Activated CD4-positive, alpha-beta T cell treated with anti-CD3 and anti-CD28 coated beads, Interleukin-2, amount 10 ng/mL, durations not matched to agents 24 days and 14 days (primary cell): ENCODE data around the gene CALY. TPM values are rescaled to one million over a fixed set of nuclear protein-coding genes. Genes with fewer than 3 reads are reported as not detected.

ENCODE experiments used
- DNase-seq: peaks from one replicate; pipeline ENCODE4 v3.0.0; 2022
- H3K27ac Mint-ChIP-seq: one replicate; pipeline ENCODE4 v1.8.0; 2022; ENCODE audit warnings: mild to moderate bottlenecking, mixed read lengths
- H3K27me3 Mint-ChIP-seq: one replicate; pipeline ENCODE4 v1.8.0; 2022; ENCODE audit warnings: mixed read lengths
- H3K36me3 Mint-ChIP-seq: one replicate; pipeline ENCODE4 v1.8.0; 2022; ENCODE audit warnings: low read depth, mild to moderate bottlenecking, mixed read lengths
- H3K4me1 Mint-ChIP-seq: one replicate; pipeline ENCODE4 v1.8.0; 2021; ENCODE audit warnings: mixed read lengths
- H3K4me3 Mint-ChIP-seq: one replicate; pipeline ENCODE4 v1.8.0; 2022; ENCODE audit warnings: mild to moderate bottlenecking, moderate library complexity, mixed read lengths
- H3K9me3 Mint-ChIP-seq: one replicate; pipeline ENCODE4 v1.8.0; 2021; ENCODE audit warnings: mixed read lengths
- intact Hi-C: fragments of 100-400 bp; cut with micrococcal nuclease; formaldehyde crosslinking; loops from one replicate; pipeline ENCODE4 v1.15.1; 2023
- total RNA-seq: library from RNA; stranded (reverse); gene quantifications from 2 replicates; pipeline ENCODE4 v1.2.3, GENCODE V29; 2022

CALY gene
- total RNA-seq, 1 donor from 2014 or later, result not detected

DNA sequence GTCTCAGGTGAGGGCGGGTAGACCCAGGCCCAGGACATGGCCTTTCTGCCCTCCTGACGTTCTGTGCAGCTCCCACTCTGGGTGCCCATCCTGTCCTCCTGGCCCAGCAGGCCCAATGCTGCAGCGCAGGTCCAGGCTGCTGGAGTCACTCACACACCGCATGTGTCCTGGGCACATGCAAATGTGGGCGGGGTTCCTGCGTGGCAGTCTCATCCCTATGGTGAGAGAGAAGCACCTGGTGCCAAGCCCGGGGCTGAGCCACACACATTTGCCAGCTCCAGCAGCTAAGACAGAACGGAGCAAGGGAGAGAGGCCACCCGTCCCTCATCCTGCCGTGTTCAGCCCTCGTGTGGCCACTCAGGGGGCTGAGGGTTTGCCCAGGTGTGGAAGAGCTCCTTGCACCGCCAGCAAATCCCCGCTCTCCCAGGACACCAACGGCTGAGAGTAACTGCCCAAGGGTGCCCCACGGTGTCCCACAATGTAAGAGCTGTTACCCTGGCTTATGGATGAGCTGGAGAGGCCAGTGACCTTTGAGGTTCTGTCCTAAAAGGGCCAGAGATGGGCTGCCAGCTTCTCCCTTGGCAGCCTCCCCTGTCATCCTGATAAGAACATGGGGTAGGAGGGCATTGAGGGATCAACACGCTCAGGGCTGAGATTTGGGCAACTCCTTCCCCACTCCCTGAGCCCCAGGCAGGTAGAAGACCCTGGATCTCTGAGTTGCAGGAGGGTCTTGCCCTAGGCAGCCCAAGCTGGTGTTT is 16.7 kb upstream of the CALY start:
- Mint-ChIP-seq H3K4me1 (no peaks in the 10 kb centered on the region), H3K4me3 (no peak overlapping the region)

DNA sequence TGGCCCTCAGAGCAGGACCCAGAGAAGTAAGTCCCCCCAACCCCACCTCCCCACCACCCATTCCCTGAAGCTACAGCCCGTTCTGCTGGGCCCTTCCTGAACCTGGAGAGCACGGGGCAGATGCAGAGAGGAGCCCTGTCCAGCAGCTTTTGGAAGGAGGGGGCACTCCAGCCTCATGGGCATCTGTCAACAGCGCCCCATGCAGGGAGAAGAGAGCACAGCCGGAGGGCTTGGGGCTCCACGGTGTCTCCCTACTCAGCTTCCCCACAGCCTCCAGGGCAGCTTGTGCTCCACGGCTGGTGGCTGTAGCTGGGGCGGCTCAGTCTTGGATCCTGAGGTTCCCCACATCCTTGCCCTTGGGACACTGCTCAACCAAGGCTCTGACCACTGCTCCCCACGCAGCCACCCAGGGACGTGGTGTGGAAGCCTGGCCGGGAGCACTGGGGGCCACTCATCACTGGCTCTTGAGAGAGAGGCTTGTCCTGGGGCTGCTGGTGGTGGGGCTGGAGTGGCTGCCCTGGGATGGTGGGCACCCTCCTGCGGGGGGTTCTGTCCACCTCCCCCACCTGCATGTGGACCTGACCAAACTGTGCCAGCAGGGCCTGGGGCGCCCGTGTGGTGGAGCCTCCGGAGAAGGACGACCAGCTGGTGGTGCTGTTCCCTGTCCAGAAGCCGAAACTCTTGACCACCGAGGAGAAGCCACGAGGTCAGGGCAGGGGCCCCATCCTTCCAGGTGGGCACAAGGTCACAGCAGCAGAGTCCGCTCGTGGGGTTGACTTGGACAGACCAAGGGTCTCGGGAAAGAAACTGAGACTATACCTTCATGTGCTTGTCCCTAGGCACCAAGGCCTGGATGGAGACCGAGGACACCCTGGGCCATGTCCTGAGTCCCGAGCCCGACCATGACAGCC is 15.0 kb upstream of the CALY start:
- intact Hi-C loops, result no loop called here
- Mint-ChIP-seq H3K27me3 (no peaks in the 10 kb centered on the region), H3K4me1 (no peaks in the 10 kb centered on the region), H3K9me3 (no peaks in the 10 kb centered on the region), H3K4me3 (no peak overlapping the region), H3K36me3 (peaks cover 3% of the 10 kb centered on the region), H3K27ac (no peak overlapping the region)
- no peak for DNase-seq

More for the DNA sequence above, 16.7 kb upstream of the CALY start:
- intact Hi-C loops, result no loop called here
- no peaks in the 10 kb centered on the region for H3K9me3 Mint-ChIP-seq
- DNase-seq, result no peak
- peaks cover 3% of the 10 kb centered on the region for H3K36me3 Mint-ChIP-seq
- no peak overlapping the region for H3K27ac Mint-ChIP-seq
- H3K27me3 Mint-ChIP-seq, result no peaks in the 10 kb centered on the region

DNA sequence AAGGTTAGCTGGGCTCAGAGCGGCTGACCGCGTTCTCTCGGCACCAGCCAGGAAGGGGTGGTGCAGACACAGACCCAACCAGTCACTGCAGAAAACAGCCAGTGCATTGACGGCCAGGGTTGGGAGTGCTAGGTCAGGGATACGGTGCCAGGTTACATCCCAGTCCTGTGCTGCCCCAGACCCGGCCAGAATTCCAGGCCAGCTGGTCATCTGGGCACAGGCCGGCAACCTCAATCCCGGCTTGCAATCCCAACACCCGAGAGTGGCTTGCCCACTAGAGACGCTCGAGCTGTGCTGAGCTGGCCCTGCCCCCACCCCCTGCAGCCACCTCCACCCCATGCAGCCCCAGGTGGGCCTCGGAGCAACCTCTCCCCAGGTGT is 14.2 kb upstream of the CALY start:
- Mint-ChIP-seq H3K4me3 (no peak overlapping the region), H3K4me1 (no peaks in the 10 kb centered on the region), H3K27ac (no peak overlapping the region), H3K9me3 (no peaks in the 10 kb centered on the region), H3K27me3 (no peaks in the 10 kb centered on the region), H3K36me3 (no peaks in the 10 kb centered on the region)
- no peak for DNase-seq
- intact Hi-C loops, result no loop called here

DNA sequence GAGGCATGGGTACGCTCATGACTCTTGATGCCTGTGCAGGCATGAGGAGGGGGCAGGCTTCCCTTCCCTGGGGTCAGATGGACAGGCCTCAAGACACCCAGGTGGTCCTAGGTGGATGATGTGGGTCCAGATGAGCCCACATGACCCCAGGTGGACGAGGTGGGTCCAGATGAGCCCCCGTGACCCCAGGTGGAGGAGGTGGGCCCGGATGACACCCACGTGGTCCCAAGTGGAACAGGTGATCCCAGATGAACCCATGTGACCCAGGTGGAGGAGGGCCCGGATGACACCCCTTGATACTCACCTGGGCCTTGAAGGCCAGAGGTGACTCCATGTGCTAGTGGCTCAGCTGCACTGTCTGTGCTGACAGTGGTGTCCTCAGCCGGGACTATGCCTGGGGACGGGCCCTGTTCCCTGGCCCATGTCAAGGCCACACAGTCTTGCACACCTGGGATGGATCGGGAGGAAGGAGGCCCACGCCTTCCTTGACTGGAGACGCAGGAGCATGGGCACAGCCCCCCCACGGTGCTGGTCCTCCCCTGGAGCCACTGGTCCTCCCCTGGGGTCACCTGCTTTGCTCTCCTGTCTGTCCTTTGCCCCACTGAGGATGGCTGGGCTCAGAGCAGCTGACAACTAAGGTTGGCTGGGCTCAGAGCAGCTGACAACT is 13.7 kb upstream of the CALY start:
- H3K4me1 Mint-ChIP-seq, result no peaks in the 10 kb centered on the region
- no peak for DNase-seq
- intact Hi-C loops, result no loop called here
- peaks cover 4% of the 10 kb centered on the region for H3K27me3 Mint-ChIP-seq
- no peaks in the 10 kb centered on the region for H3K36me3 Mint-ChIP-seq
- no peak overlapping the region for H3K27ac Mint-ChIP-seq
- no peak overlapping the region for H3K4me3 Mint-ChIP-seq
- H3K9me3 Mint-ChIP-seq, result no peaks in the 10 kb centered on the region

DNA sequence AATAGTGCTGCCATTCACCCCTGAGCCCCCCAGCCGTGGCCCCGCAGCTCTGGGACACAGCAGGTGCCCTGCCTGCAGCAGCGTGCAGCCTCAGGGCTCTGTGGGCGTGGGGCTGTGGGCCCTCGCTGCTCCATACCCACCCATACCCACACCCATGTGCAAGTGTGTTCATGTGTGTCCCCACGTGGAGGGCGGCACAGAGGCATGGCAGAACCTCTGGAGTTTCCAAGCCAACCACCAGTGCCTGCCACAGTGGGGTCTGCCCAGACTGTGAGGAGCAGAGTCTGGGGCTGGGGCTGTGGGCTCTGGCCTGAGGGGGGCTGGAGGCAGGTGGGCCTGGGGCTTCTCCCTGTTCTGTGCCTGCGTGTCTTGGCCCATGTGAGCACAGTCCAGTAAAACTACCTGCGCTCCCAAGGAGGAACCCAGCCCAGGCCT is 12.9 kb upstream of the CALY start:
- Mint-ChIP-seq H3K4me1 (no peaks in the 10 kb centered on the region), H3K27ac (no peak overlapping the region), H3K36me3 (no peaks in the 10 kb centered on the region), H3K27me3 (peaks cover 8% of the 10 kb centered on the region), H3K4me3 (no peak overlapping the region), H3K9me3 (no peaks in the 10 kb centered on the region)
- DNase-seq, result no peak
- intact Hi-C loops, result no loop called here

DNA sequence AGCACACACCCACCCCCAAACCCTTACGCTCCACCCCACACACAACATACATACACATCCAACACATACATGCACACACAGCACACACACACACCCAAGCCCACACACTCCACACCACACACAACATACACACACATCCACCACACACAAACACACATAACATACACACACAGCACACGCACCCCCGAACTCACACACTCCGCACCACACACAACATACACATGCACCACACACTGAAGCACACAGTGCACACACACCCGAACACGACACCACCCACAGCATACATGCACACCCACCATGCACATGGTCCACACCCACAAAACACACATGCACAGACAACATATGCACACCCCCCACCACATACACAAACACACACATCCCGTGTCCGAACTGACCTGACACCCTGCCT is 12.5 kb upstream of the CALY start:
- no peaks in the 10 kb centered on the region for H3K9me3 Mint-ChIP-seq
- DNase-seq, result no peak
- no peak overlapping the region for H3K4me3 Mint-ChIP-seq
- H3K27ac Mint-ChIP-seq, result no peak overlapping the region
- H3K27me3 Mint-ChIP-seq, result peaks cover 8% of the 10 kb centered on the region
- intact Hi-C loops, result no loop called here
- no peaks in the 10 kb centered on the region for H3K4me1 Mint-ChIP-seq
- no peaks in the 10 kb centered on the region for H3K36me3 Mint-ChIP-seq

DNA sequence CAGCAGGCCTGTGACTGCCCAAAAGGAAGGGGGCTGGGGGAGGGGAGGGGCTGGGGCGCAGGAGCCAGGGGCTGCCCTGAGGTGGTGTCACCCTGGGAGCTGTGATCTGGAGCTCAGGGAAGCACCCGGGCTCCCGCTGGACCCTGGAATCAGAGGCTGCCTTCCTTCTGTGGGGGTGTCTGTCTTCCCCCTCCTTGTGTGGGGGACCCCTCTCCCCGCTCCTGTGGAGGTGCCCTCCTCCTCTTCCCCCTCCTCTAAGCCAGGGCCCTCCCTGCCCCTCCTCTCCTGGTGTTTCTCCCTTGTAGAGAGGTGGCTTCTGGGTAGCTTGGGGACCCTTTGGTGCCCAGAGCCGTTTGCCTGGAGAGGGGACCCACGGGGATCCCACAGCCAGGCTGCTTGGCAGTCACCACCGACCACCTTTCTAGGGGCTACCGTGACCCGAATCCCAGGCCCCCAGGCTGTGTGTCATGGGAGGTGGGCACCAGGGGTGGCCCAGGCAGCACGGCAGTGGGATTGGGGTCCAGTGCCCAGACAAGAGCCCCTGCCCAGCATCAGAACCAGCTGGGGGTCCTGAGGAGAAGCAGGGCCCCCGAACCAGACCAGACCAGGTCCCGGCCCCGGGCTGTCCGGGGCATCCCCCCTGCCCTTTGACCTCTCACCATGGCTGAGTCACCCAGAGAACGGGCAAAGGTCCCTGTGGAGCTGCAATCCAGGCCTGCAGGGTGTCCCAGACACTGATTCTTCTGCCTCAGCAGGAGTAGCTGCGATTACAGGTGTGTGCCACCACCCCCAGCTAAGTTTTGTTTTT is 11.2 kb upstream of the CALY start:
- no peak for DNase-seq
- H3K4me1 Mint-ChIP-seq, result peaks cover 3% of the 10 kb centered on the region
- peaks cover 12% of the 10 kb centered on the region for H3K27me3 Mint-ChIP-seq
- H3K9me3 Mint-ChIP-seq, result no peaks in the 10 kb centered on the region
- intact Hi-C loops, result no loop called here
- no peak overlapping the region for H3K4me3 Mint-ChIP-seq
- H3K27ac Mint-ChIP-seq, result no peak overlapping the region
- H3K36me3 Mint-ChIP-seq, result no peaks in the 10 kb centered on the region

DNA sequence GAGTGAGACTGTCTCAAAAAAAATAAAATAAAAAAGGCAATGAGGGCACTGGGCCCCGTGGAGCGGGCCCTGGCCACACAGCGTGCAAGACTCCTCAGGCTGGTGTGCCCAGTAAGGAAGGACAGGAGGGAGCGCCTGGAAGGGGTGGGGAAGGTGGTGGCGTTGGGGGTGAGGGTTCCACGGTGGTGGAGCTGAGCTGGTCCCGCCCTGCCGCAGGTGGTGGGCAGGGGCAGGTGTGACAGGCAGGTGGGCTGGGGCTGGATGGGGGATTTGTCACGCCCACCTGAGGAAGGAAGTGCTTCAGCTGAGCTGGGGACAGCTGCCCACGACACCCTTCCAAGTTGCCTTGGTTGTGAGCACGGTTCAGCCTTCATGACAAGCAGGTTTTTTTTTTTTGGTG is 9.7 kb upstream of the CALY start:
- Mint-ChIP-seq H3K4me3 (no peak overlapping the region), H3K36me3 (no peaks in the 10 kb centered on the region), H3K27ac (no peak overlapping the region), H3K4me1 (peaks cover 3% of the 10 kb centered on the region), H3K9me3 (no peaks in the 10 kb centered on the region), H3K27me3 (peaks cover 18% of the 10 kb centered on the region)
- intact Hi-C loops, result no loop called here
- DNase-seq, result no peak

DNA sequence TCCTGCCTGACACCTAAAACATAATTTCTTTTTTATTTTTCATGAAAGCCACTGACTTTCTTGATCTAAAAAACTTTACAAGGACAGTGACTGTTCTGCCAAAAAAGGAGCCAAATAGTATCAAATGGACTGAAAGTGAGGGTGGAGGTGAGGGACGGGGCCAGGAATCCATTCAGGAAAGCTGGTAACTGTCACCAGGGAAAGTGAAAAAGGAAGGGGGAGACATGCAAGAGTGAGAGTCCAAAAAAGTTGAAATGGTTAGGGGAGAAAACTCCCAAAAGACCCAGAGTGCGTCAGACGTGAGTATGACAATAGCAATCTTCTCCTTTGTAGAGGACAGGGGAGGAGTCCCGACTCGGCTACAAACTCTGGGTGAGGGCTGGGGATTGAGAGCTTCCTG is 7.5 kb upstream of the CALY start:
- Mint-ChIP-seq H3K4me1 (peaks cover 3% of the 10 kb centered on the region), H3K27ac (no peak overlapping the region), H3K27me3 (peaks cover 18% of the 10 kb centered on the region), H3K36me3 (no peaks in the 10 kb centered on the region), H3K9me3 (no peaks in the 10 kb centered on the region), H3K4me3 (no peak overlapping the region)
- DNase-seq, result no peak
- intact Hi-C loops, result no loop called here

DNA sequence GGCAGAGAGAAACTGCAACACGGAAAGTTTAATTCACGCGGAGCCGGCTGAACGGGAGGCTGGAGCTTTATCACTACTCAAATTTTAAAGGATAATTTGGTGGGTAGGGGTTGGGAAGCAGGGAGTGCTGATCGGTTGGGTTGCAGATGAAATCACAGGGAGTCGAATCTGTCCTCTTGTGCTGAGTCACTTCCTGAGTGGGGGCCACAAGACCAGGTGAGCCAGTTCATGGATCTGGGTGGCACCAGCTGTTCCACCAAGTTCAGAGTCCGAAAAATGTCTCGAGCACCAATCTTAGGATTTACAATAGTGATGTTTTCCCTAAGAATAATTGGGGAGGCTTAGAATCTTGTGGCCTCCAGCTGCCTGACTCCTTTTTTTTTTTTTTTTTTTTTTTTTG is 6.9 kb upstream of the CALY start:
- H3K27ac Mint-ChIP-seq, result no peak overlapping the region

DNA sequence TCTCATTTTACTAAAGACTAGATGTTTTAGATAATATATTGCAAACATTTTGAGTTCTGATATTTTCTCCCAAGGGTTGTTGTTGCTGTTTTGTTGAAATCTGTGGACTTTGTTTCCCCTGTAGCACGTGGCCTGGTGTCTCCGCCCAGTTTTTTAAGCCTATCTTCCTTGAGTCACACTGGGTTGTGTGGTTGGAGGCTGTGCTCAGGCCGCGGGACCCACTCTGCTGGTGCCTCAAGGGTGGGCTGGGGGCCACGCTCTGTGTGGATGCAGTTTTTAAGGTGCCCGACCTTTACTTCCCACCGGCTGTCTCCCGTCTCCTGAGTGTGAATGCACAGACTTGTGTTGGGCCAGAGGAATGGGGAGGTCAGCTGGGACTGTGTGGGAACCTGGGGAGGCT is 6.2 kb upstream of the CALY start:
- intact Hi-C loops, result no loop called here
- H3K36me3 Mint-ChIP-seq, result no peaks in the 10 kb centered on the region
- no peak for DNase-seq
- H3K27me3 Mint-ChIP-seq, result peaks cover 18% of the 10 kb centered on the region
- no peaks in the 10 kb centered on the region for H3K9me3 Mint-ChIP-seq
- H3K27ac Mint-ChIP-seq, result no peak overlapping the region
- H3K4me1 Mint-ChIP-seq, result peaks cover 3% of the 10 kb centered on the region
- H3K4me3 Mint-ChIP-seq, result no peak overlapping the region

More for the DNA sequence above, 6.9 kb upstream of the CALY start:
- peaks cover 18% of the 10 kb centered on the region for H3K27me3 Mint-ChIP-seq
- peaks cover 3% of the 10 kb centered on the region for H3K4me1 Mint-ChIP-seq
- H3K9me3 Mint-ChIP-seq, result no peaks in the 10 kb centered on the region
- no peak for DNase-seq
- H3K36me3 Mint-ChIP-seq, result no peaks in the 10 kb centered on the region
- intact Hi-C loops, result no loop called here
- H3K4me3 Mint-ChIP-seq, result no peak overlapping the region

DNA sequence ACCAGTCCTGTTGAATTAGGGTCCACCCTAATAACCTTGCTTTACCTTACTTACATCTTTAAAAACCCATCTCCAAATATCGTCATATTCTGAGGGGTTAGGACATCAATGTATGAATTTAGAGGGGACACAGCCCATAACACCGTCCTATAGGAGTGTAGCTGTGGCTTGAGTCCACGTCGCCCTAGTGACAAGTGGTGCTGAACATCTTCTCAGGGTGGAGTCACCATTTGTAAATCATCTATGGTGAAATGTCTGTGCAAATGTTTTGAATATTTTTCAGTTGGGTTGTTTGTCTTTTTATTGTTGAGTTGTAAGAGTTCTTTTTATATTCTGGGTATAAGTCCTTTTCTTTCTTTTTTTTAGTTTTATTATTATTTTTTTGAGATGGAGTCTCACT is 5.3 kb upstream of the CALY start:
- H3K9me3 Mint-ChIP-seq, result no peaks in the 10 kb centered on the region
- intact Hi-C loops, result no loop called here

DNA sequence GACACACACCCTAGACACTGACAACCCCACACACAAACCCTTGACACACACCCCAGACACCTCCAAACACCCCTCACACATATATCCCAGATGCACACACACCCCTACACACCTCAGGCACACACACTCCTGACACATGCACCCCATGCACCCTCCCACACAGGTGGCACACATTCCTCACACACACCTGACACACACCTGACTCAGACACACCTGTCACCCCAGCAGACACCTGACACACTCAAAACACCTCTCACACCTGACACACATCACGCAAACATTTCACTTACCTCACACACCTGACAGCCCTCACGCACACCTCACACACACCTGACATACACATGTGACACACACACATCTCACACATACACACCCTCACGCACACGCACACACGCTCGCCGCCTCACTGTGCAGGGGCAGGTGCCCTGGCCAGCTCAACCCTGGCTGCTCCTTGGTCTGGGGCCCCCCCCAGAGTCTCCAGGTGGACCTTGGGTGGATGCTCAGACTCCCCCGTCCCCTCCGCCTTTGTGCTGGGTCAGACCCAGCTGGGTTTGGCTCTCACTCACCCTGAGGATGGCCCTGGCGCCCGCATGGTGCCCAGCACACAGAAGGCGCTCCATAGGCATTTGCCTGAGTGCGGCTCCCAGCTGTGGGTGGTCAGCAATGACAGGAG is 3.1 kb upstream of the CALY start:
- Mint-ChIP-seq H3K36me3 (no peaks in the 10 kb centered on the region), H3K27me3 (peaks cover 13% of the 10 kb centered on the region), H3K4me3 (no peak overlapping the region), H3K4me1 (peaks cover 3% of the 10 kb centered on the region), H3K9me3 (no peaks in the 10 kb centered on the region), H3K27ac (no peak overlapping the region)
- DNase-seq, result no peak
- intact Hi-C loops, result no loop called here

More for the DNA sequence above, 5.3 kb upstream of the CALY start:
- no peak overlapping the region for H3K4me3 Mint-ChIP-seq
- H3K4me1 Mint-ChIP-seq, result peaks cover 3% of the 10 kb centered on the region
- no peak overlapping the region for H3K27ac Mint-ChIP-seq
- H3K36me3 Mint-ChIP-seq, result no peaks in the 10 kb centered on the region
- DNase-seq, result no peak
- peaks cover 18% of the 10 kb centered on the region for H3K27me3 Mint-ChIP-seq
